ENCODE results near the gene HID1.
"Not testable (repeated sequence)": the region's sequence is repeated elsewhere in the genome, so short reads cannot be mapped to it uniquely, and the experiment has no call there.

The HID1 gene

GRCh38 chr17:74972107-74972972 is at the start of gene HID1:
HID1 (minus strand) TSS chr17:74972759; CDS start chr17:74972656, 103 bp downstream.
- DNase-seq (ENCODE audit: low read depth, low spot score) = no peak

GRCh38 chr17:75020331-75021110 is 48.0 kb upstream of the HID1 start:
- DNase-seq (ENCODE audit: low read depth, low spot score) = no peak

GRCh38 chr17:75019710-75020109 is 47.2 kb upstream of the HID1 start:
- no peak for DNase-seq (ENCODE audit: low read depth, low spot score)

- no peak for DNase-seq (ENCODE audit: low read depth, low spot score)
Measured at GRCh38 chr17:75019146-75019545, 46.6 kb upstream of the HID1 start.

GRCh38 chr17:75013092-75013559 is 40.6 kb upstream of the HID1 start:
- DNase-seq (ENCODE audit: low read depth, low spot score) = no peak

- DNase-seq (ENCODE audit: low read depth, low spot score) = peak; percentile 78
Measured at GRCh38 chr17:75012346-75013091, 40.0 kb upstream of the HID1 start, which contains the start of gene MRPL58. MRPL58 (plus strand) TSS chr17:75012670; CDS start chr17:75012687, 17 bp downstream.

GRCh38 chr17:75012096-75012345 is 39.5 kb upstream of the HID1 start:
- no peak for DNase-seq (ENCODE audit: low read depth, low spot score)

- no peak for DNase-seq (ENCODE audit: low read depth, low spot score)
Measured at GRCh38 chr17:75011401-75012095, 39.0 kb upstream of the HID1 start.

- DNase-seq (ENCODE audit: low read depth, low spot score) = no peak
Measured at GRCh38 chr17:75010683-75011400, 38.3 kb upstream of the HID1 start.

GRCh38 chr17:75009139-75009724 is 36.7 kb upstream of the HID1 start:
- DNase-seq (ENCODE audit: low read depth, low spot score) = no peak

GRCh38 chr17:75008373-75008772 is 35.8 kb upstream of the HID1 start:
- no peak for DNase-seq (ENCODE audit: low read depth, low spot score)

GRCh38 chr17:75006653-75007052 is 34.1 kb upstream of the HID1 start:
- no peak for DNase-seq (ENCODE audit: low read depth, low spot score)

GRCh38 chr17:75006084-75006483 is 33.5 kb upstream of the HID1 start:
- not testable (repeated sequence) for DNase-seq (ENCODE audit: low read depth, low spot score)

GRCh38 chr17:75005291-75005690 is 32.7 kb upstream of the HID1 start:
- DNase-seq (ENCODE audit: low read depth, low spot score) = no peak

- DNase-seq (ENCODE audit: low read depth, low spot score) = no peak
Measured at GRCh38 chr17:75004371-75004770, 31.8 kb upstream of the HID1 start.

- no peak for DNase-seq (ENCODE audit: low read depth, low spot score)
Measured at GRCh38 chr17:75003957-75004355, 31.4 kb upstream of the HID1 start.

- no peak for DNase-seq (ENCODE audit: low read depth, low spot score)
Measured at GRCh38 chr17:75003070-75003956, 30.8 kb upstream of the HID1 start.

GRCh38 chr17:75001915-75002843 is 29.6 kb upstream of the HID1 start:
- DNase-seq (ENCODE audit: low read depth, low spot score) = no peak
